GM19023 (cell line): ENCODE measurements around the gene SPTY2D1.
"Not testable (repeated sequence)": the region's sequence is repeated elsewhere in the genome, so short reads cannot be mapped to it uniquely, and the experiment has no call there.

Source experiments
- ATAC-seq: cut with Tn5 transposase; IDR thresholded peaks from one replicate; pipeline ENCODE4 v1.9.1; 2021; ENCODE audit warnings: mild to moderate bottlenecking, moderate library complexity; ENCODE audit not compliant: unreplicated experiment

The SPTY2D1 gene

DNA sequence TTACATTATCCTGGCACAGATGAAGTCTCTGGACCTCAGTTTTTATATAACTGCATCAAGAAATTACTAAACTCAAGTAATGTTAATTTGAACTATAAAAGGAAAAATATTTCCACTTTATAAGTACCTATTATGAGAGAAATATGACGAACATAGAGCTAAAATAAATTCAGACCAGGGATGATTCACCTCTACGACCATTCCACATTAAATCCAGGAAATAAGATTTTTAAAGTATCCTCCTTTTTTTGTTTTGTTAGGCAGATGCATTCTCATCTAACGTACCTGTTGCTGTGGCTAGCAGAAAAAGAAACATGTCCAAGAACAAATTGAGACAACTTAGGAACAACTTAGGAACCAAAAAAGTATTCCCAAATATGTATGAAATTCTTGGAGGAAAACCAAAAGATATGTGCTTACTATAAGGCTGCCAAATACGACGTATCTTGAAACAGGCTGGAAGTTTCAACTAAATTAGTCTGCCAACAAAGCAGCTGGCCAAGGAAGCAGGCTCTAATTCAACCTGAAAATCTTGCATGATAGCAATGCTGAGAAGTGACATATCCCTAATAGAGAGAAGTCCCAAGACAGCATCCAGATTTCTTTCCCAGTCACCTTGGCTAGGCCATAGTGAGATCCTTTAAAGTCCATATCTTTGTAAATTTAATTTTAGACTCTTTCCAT, 15.7 kb downstream of the SPTY2D1 start:
- no peak for ATAC-seq

DNA sequence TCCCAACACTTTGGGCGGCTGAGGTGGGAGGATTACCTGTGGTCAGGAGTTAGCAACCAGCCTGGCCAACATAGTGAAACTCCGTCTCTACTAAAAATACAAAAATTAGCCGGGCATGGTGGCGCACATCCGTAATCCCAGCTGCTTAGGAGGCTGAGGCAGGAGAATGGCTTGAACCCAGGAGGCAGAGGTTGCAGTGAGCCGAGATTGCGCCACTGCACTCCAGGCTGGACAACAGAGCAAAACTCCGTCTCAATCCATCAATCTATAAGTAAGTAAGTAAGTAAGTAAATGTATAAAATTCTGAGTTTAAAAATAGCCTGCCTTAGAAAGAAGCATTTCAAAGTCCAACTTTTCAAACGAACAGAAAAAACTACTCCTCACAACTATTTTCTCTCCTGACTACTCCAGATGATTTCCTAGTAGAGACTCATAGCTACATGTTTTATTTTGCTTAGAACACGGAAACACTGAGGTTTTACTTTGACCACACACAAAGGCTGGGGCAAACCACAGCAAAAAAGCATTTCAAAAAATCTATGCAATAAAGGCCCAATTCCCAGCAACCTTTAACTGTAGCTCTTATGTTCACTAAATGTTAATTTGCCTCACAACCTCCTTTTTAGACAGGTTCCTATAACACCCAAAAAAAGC, 16.3 kb downstream of the SPTY2D1 start:
- no peak for ATAC-seq

DNA sequence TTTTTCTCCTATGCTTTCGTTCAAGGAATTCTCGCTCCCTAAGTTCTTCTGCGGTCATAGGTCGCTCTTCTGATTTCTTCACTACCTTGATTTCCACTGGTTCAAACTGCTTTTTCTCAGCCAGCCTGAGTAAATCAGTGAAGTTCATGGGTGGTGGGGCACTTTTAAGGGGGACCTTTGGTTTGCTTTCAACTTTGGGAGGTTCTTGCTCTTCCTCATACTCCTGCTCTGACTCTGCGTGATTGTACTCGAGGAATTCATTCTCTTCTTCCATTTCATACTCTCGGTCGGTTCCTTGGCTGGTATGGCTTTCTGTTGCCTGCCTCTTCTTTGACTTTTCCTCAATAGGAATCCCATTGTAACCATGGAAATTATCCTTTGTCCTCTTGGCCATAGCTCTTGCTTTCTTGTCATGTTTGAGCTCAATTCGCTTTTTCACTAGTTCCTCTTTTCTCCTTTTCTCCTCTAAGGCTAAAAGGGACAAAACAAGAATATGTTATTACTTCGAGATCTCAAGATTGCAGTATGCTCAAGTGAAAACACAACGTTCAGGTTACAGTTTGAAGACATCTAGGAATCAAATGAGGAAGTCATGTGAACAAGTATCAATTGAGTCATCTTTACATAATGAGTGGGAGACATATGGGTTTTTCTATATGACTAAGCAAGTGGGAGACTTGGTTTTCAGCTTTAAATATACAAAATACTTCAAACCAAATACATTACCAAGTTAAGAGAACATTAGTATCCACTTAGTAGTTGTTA, 18.3 kb downstream of the SPTY2D1 start:
- ATAC-seq, result peak; percentile 81

DNA sequence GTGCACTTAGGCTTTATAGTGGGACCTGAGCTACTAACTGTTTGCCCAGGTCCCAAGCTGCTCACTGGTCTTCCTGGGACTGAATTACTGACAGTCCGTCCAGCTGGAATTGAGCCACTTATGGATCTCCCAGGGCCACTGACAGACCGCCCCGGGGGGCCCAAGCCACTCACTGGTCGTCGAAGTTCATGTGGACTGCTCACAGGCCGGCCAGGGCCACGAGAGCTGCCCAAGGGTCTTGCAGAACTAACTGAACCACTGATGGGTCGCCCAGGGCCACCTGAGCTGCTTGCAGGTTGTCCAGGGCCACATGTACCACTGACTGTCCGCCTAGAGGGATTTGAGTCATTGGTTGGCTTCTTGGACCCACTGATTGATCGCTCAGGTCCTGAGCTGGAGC, 19.5 kb downstream of the SPTY2D1 start:
- ATAC-seq, result no peak

DNA sequence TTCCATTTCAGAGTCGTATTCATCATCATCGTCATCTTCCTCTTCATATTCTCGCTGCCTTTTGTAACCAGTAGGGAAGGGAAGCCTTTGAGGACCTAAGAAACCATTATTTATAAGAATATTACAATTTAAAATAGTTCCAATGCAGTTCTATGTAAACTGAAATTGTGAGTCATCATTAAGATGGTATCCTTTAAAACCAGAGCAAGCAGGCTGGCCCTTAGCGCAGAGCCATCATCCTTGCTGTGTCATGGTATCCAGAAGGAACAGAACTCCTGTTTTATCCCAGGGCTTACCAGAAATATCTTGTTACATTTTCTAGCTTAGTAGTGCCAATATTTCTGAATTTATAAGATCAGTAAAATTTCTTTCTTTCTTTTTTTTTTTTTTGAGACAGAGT, 21.7 kb downstream of the SPTY2D1 start:
- no peak for ATAC-seq

DNA sequence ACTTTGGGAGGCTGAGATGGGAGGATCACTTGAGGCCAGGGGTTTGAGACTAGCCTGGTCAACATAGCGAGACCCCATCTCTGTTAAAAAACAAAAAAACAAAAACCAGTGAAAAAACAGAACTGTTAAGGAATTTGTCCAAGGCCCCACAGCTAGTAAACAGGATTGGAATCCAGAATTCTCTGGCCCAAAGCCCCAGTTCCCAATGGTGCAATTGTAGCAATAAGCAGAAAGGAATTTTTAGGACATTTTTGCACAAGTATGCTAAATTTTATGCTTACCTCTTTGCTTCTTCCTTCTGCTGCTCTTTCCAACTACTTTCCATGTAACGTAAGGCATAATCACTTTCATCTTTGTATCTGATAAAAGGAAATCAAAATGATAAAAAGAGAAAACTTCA, 22.9 kb downstream of the SPTY2D1 start:
- no peak for ATAC-seq

DNA sequence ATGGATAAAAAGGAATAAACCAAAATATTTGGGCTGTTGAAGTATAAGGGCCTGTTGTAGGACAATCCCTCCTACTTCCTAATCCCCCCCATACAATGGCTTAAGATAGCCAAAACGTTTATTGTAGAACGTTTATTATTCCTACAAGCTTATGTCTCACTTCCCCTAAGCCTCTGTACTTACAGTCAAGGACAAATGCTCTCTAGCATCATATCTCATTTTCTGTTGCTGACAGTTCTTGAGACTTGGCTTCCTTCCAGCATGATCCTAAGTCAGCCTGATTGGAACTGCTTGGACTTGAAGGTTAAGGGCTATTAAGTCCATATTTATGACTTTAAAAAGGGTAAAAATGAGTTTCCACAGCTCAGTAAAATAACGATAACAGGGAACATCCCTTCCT, 25.8 kb downstream of the SPTY2D1 start:
- no peak for ATAC-seq

DNA sequence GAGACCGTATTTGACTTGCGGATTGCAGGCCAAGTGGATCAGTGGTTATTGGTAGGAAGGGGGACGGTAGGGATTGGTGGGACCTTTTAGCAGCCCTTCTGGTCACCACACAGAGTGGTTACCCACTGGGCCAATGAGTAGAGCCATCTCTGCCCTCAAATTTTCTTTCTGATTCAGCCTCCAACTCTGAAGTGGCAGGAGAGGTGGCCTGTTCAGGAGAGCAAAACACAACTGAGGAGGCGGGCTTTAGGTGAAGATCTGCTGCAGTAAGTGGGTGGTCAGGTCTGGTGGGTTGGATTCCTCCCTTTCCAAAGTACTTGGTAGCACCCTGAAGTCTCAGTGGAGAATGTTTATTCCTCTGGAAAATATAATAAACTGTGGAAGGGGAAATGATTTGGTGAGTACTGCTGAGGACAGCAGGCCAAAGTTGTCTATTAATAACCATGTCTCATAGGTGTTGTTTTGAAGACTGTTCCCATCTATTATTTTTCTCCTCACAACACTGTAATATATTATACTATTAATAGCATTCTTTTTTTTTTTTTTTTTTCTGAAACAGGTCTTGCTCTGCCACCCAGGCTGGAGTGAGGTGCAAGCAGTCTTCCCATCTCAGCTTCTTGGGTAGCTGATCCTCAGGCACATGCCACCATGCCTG, 33.1 kb downstream of the SPTY2D1 start:
- no peak for ATAC-seq

DNA sequence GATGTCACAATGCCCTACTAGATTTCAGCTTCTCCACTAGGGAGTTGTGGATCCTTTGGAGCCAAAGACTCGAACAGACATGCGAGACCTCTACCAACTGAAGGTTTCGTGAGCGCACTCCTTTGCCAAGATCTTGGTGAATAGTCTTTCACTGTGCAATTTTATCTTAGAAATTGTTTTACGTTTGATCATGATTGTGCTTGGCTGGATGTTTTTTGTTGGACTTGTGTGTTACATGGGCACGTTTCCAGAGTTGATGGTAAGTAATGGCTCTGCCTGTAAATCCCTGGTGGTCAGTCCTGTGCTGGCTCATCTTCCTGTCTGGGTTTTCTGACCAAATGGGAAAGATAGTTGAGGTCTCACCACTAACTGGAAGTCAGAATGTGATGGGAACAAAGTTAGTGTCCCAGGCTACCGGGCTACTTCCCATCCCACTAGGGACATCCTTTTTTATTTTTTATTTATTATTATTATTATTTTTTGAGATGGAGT, 34.4 kb downstream of the SPTY2D1 start, which contains the start of gene MISFA:
MISFA (plus strand) TSS at position 51 of the 492 bp plus-strand sequence; CDS start at position 191, 140 bp downstream.
- ATAC-seq, result no peak

DNA sequence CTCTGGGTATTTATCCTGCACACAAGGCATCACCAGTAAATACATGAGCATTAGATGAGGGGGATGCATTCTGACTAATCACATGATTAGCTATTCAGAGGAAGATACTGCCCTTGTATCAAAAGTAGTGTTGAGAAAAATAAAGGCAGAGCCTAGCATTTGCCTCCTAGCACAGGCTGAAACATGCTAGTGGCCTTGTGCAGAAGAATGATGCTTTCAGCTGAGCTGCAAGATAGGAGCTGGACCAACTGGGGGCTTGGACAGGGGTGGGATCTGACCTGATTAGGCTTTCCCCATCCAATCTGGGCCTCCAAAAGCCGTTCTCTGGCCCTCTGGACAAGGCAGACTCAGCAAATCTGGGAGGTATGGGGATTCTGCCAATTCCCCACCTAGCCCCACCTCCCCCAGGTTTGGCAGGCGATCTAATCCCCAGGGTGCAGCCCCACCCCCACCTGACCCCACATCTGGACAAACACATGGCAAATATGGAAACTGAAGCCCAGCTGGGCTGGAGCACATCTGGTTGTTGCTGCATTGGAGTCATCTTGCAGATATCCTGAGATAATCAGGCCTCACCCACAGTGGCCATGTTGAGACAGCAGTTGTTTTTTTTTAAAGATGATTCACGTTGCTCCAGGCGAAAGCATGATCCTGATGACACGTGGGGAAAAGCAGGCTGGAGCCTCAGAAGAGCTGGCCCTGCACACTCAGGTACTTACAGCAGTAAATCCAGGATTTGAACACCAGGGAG, 39.0 kb downstream of the SPTY2D1 start:
- no peak for ATAC-seq

DNA sequence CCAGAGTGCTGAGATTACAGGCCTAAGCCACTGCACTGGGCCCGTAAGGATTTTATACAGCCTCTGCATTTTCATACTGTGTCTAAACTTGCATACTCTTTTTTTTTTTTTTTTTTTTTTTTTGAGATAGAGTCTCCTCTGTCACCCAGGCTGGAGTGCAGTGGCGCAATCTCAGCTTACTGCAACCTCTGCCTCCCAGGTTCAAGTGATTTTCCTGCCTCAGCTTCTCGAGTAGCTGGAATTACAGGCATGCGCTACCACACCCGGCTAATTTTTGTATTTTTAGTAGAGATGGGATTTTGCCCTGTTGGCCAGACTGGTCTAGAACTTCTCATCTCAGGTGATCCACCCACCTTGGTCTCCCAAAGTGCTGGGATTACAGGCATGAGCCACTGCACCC, 40.1 kb downstream of the SPTY2D1 start:
- ATAC-seq, result not testable (repeated sequence)

DNA sequence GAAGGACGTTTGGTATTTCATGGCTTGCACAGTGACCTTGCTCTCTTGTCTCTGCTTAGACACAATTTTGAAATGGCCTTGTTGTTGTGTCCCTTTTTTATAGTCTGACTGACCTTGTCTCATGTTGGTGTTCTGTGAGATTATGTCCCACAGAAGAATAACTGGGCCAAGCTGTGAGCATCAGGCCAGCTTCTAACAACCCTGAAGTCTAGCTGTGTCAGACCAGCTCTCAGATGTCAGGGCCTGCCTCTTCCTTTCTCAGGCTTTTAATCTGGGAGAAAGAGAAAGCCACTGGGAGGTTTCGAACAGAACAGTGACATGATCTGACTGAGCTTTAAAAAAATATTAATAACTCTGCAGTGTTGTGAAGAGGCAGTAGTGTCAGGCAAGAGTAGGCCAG, 43.6 kb downstream of the SPTY2D1 start:
- no peak for ATAC-seq

DNA sequence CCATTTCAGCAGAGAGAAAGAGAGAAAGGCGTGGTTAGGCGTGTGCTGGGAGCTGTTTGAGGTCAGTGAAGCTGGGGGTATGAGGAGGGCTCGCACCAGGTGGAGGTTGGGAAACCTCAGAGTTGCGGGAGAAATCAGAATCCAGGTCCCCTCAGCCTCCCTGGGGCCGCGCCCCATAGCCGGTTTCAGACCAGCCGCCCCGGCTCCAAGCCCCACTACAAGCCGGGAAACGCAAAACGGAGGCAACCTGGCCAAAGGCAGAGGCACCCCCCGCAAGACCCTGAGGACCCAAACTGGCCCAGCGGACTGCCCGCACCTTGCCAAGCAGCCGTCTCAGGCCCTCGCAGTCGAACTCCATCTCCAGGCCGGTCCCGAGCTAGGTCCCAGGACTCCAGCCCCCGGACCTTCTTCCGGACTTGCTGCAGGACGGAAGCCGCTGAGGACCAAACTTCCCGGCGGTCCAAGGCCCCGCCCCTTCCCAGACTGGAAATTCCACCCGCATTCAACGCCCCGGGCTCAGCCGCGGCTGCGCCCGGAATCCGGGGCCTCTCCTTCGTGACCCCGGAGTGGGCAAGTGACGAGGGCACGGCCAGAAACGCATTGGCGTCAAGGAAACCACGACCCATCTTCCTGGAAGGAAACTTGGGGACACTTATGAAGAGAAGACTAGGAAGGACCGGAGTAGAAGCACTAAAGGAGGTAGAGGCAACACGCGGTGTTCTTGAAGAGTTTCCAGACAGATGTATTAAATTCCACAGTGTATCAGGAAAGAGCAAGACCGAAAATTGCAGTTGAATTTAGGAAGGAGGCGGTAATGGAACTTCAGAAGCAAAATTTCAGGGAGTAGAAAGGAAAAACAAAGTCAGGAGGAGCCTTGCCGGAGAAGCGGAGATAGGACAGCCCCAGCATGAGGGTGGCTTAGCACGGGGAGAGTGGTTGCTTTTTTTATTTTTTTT, 45.6 kb downstream of the SPTY2D1 start, which contains the start of gene UEVLD:
UEVLD (minus strand) TSS at position 438 of the 956 bp plus-strand sequence; CDS start at position 358, 80 bp downstream.
- ATAC-seq, result peak; percentile 63

DNA sequence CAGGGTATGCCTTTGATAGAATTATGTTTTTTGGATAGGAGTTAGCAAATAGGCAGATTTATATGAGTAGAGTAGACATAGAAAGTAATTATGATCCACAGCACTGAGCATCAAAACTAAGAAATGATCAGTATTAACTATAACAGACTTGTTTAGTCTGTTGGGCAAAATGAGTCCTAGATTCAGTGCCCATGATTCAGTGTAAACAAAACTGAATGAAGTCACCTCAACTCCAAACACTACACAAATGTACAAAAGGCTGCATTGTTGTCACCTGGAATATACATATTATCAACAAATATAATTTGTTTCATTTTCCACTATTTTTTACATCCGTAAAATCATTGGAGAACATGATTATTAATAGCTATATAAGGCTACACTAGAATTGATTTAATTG, 52.3 kb downstream of the SPTY2D1 start:
- ATAC-seq, result no peak

DNA sequence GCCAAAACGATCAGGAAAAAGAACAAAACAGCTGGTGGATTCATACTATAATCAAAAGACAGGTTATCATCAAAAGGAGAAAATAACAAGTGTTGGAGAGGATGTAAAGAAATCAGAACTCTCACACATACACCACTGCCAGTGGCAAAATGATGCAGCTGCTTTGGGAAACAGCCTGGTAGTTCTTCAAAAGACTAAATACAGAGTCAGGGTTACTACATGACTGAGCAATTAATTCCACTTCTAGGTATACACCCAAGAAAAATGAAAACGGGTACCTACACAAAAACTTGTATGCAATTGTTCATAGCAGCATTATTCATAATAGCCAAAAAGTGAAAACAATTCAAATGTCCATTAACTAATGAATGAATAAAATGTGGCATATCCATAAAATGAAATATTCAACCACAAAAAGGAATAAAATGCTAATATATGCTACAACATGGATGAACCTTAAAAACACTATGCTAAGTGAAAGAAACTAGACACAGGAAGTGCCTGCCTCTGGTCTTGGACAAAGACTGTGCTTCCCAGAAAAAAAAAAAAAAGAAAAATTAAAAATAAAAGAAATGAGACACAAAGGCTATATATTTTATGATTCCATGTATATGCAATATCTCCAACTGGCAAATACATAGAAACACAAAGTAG, 53.9 kb downstream of the SPTY2D1 start:
- ATAC-seq, result no peak

DNA sequence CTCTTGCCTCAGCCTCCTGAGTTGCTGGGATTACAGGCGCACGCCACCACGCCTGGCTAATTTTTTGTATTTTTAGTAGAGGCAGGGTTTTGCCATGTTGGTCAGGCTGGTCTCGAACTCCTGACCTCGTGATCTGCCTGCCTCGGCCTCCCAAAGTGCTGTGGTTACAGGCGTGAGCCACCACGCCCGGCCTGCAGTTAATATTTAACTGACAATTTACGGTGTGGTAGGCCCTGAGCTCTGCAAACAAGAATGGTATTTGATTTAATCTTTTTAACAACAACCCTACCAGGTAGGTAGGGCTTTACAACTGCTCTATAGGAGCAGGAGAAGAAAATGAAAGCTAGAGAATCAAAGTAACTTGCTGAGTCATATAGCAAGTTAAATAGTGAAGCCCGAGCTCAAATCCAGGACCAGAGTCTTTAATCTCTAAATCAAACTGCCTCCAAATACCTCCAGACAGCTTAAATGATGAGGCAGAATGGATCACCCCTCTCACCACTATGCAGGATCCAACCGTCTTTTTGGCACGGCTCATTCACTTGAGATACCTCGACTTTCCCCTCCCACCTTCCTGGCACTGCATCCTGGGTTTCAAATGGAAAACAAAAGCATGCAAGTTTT, 55.1 kb downstream of the SPTY2D1 start:
- ATAC-seq, result no peak

DNA sequence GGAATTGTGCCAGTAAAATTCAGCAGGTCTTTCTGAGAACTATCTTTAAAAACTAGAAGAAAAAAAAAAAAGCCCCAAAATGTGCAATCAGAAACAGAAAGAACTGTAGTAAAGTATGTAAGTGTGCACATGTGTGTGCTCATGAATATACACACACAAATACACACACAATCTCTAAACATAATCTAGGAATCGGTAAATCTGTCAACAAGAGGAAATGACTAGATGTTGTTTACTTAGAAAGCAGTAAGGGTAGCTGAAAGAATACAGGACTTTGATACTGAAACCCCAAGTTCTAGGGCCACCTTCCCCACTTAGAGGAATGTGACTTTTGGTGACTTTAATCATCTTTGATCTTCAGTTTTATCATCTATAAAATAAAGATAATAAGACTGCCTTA, 58.8 kb downstream of the SPTY2D1 start:
- ATAC-seq, result no peak

DNA sequence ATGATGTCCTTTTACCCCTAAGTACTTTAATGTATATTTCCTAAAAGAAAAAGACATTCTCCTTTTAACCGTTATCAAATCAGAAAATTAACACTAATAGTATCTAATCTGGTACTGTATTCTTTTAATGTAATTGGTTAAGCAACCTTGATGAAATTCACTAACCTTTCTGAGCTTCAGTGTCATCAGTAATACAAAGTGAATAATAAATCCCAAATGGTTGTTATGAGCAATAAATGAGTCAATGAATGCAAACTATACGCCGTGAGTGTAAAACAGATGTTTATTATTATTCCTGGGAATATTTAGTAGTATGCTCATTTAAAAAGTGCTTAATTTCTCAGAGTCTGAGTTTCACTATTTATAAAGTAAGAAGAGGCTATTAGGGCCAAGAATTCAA, 67.1 kb downstream of the SPTY2D1 start:
- no peak for ATAC-seq
